Raji (cell line): ENCODE results near the gene FCER1G.
A peak's percentile ranks its signal among the peaks of the same experiment; 100 is the strongest.

Experiments used
- POLR2A ChIP-seq: IDR thresholded peaks from 2 replicates; pipeline ENCODE4 v1.6.1; 2011; ENCODE audit warnings: low read depth, low read length, control low read depth; ENCODE audit not compliant: insufficient read depth

FCER1G gene

GRCh38 chr1:161198194-161198896, 16.8 kb upstream of the FCER1G start:
- no peak for TF ChIP-seq POLR2A

GRCh38 chr1:161198897-161199431, 16.1 kb upstream of the FCER1G start, which contains the start of gene ADAMTS4:
Gene ADAMTS4 (minus strand): TSS chr1:161199054. CDS start chr1:161198627, 427 bp downstream.
- no peak for TF ChIP-seq POLR2A

DNA sequence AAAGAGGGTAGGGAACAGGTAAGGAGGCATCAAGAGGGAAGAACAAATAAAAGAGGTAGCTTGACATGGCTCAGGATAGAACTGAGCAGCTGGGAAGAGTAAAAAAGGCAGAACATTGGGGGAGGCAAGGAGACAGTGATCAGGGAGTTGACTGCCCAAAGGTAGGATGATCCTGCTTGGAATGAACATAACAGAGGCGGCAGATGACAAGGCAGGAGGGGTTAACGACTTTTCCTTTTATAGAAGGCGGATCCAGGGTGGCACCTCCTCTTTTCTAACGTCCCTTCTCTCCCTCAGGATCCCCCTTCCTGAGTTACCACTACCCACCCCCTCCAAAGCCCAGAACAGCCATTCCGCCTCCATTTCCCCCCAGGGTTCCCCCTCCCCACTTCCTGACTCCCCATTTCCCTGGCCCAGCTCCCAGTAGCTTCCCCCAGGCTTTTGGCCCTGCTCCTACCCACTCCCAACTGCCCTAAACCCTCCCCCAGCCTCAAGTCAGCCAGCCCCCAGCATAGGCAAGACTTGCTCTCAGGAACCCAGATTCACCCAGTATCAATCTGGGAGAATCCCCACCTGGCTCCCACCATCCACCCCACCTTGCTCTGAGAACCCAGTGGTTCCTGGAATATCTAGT, 15.5 kb upstream of the FCER1G start:
- no peak for TF ChIP-seq POLR2A

DNA sequence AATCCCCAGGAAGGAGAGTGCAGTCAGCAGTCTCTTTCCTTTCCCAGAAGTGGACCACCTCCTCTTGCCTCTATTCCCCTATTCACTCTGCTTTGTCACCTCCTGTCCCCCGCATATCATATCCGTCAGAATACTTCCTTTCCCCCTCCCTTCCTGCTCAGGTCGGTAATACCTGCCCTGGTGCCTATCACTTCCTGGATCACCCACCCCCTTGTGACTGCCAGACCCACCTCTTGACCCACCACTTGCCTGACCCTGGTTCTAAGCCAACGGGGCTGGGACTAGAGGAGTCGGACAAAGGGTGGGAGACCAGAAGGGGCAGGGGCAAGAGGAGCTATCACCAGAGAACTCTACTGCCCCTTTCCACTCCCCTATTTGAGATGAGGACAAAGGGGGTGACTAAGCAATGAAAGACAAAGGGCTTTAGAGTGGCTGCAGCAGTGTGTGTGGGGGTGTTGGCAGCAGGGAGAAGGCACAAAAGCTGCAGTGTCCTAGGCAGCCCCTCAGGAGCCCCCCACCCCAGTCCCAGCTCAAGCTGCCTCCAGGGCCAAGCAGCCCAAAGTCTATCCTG, 14.6 kb upstream of the FCER1G start:
- TF ChIP-seq POLR2A: no peak

GRCh38 chr1:161200992-161201835, 13.9 kb upstream of the FCER1G start:
- TF ChIP-seq POLR2A: no peak

DNA sequence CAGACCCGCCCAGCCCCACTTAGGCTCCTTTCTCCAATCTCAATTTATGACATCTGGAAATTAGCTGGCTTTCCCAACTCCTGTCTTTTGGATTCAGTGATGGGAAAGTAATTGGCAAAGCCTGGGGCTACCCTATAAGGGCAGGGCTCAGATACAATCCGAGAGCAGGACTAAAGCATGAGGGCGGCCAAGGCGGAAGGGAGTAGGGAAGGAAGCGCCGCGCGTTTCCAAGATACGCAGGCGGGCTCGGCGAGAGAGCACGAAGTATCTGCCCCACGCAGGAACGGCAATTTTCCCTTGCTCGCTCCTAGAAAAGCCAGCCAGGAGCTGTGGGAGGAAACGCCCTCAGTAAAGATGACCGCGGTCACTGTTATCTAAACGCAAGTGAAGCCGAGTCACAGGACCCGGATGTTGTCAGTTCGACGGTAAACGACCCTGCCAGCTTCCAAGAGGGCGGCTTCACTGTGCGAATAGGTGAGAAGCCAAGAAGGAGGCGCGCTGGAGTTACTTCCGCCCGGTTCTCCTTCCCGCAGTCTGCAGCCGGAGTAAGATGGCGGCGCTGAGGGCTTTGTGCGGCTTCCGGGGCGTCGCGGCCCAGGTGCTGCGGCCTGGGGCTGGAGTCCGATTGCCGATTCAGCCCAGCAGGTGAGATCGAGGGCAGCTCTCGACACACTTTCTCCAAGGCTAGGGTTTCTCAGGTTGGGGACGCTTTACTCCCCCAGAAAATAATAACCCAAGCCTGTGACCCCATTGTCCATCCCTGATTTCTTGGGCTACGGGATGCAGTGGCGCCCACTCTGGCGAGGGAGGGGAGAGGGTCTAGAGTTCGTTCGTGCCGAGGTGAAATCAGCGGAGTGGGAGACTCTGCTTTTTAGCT, 13.0 kb upstream of the FCER1G start, which contains the start of gene NDUFS2:
Gene NDUFS2 (plus strand): TSS at position 532 of the 877 bp plus-strand sequence. CDS start 19 bp downstream, at position 551.
- peak; percentile 85 for TF ChIP-seq POLR2A

- TF ChIP-seq POLR2A: no peak
Observed at GRCh38 chr1:161206411-161207140, 8.5 kb upstream of the FCER1G start.

DNA sequence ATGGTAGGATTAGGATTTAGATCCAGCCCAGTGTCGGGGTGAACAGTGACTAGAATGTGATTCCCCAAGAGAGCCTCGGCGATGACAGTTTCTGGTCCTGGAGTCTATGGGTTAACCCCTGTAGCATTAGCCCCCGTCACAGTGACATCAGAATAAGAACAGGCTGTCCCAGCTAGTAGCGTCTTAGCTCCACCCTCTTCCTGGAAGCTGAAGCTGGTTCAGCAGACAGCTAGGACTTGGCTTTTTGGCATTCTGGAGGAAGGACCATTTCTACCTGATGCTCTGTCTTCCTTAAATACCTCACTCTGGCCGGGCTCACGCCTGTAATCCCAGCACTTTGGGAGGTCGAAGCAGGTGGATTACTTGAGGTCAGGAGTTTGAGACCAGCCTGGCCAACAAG, 7.9 kb upstream of the FCER1G start:
- TF ChIP-seq POLR2A: no peak

- TF ChIP-seq POLR2A: no peak
Observed at GRCh38 chr1:161209790-161210409, 5.2 kb upstream of the FCER1G start.

DNA sequence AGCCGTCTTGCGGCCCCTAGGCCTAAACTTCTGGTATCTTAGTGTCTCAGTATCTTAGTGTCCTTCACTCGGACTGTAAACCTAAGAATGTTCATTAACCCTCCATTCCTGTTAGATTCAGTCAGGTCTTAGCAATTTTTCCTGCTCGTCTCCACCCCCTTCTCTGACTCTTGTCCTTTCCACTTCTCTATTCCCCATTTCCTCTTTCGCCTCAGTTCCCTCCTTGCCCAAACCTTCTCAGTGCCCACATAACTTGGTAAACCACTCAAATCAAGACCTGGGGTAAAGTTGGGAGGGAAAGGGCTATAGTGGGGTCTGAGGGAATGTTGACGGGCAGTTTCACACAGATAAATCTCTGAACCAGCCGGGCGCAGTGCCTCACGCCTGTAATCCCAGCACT, 726 bp upstream of the FCER1G start:
- no peak for TF ChIP-seq POLR2A

- no peak for TF ChIP-seq POLR2A
Observed at GRCh38 chr1:161216945-161217712, 2.0 kb downstream of the FCER1G start.

- TF ChIP-seq POLR2A: no peak
Observed at GRCh38 chr1:161217831-161218230, 2.7 kb downstream of the FCER1G start.
